ENCODE data around the gene RALB. TPM values are rescaled to one million over a fixed set of nuclear protein-coding genes. Genes with fewer than 3 reads are reported as not detected.

Gene RALB
- total RNA-seq, 4 donors from 2014 or later = 18.9 to 81.0 (median 59.4) TPM

GRCh38 chr2:120299561-120299960 is 46.9 kb downstream of the RALB start:
- Histone ChIP-seq H3K27ac (no peak overlapping the region), H3K27me3 (no peaks in the 10 kb centered on the region), H3K4me1 (no peaks in the 10 kb centered on the region), H3K36me3 (peaks cover 0 to 15% (median 7%) of the 10 kb centered on the region in 4 donors), H3K9me3 (no peaks in the 10 kb centered on the region), H3K4me3 (no peak overlapping the region)
- intact Hi-C loops (cut with DNase I; ENCODE audit: low total_unique reads) (no loop called here), in situ Hi-C loops (cut with MboI; ENCODE audit: low pct_ligation_motif_present in 1 of 4, low pct_unique_long_range_greater_than_20kb in 1 of 4, low sequenced_read_pairs in 3 of 4) (no loop called here)
- no peak for DNase-seq
- WGBS, 2 donors (ENCODE audit: low coverage in 1 of 2) = 95% methylated on average over 6 of the region's 6 CpGs; no CpG with 5 or more reads in 1 of the 2 donors
- no peak for TF ChIP-seq CTCF (IDR thresholded peaks at IDR 0.05)
- no peak for TF ChIP-seq POLR2AphosphoS5 (IDR thresholded peaks at IDR 0.05)
- TF ChIP-seq POLR2A (IDR thresholded peaks at IDR 0.05) = no peak
- no peak for TF ChIP-seq EP300 (IDR thresholded peaks at IDR 0.05; ENCODE audit: low read depth)

GRCh38 chr2:120300385-120300784 is 47.7 kb downstream of the RALB start:
- Histone ChIP-seq H3K4me1 (no peaks in the 10 kb centered on the region), H3K4me3 (no peak overlapping the region), H3K27ac (no peak overlapping the region), H3K27me3 (no peaks in the 10 kb centered on the region), H3K36me3 (peaks cover 0 to 10% (median 3%) of the 10 kb centered on the region in 4 donors), H3K9me3 (no peaks in the 10 kb centered on the region)
- no peak for TF ChIP-seq POLR2AphosphoS5 (IDR thresholded peaks at IDR 0.05)
- no peak for TF ChIP-seq CTCF (IDR thresholded peaks at IDR 0.05)
- TF ChIP-seq POLR2A (IDR thresholded peaks at IDR 0.05) = no peak
- TF ChIP-seq EP300 (IDR thresholded peaks at IDR 0.05; ENCODE audit: low read depth) = no peak
- intact Hi-C loops (cut with DNase I; ENCODE audit: low total_unique reads) = no loop called here
- DNase-seq = no peak
- WGBS, 2 donors (ENCODE audit: low coverage in 1 of 2) = 89 to 100% methylated on average over 1 to 10 of the region's 10 CpGs
- in situ Hi-C loops (cut with MboI; ENCODE audit: low pct_ligation_motif_present in 1 of 4, low pct_unique_long_range_greater_than_20kb in 1 of 4, low sequenced_read_pairs in 3 of 4) = no loop called here

- peaks cover 0 to 10% (median 2%) of the 10 kb centered on the region in 4 donors for H3K36me3 ChIP-seq
- DNase-seq = no peak
- H3K27me3 ChIP-seq = no peaks in the 10 kb centered on the region
- TF ChIP-seq CTCF (IDR thresholded peaks at IDR 0.05) (no peak), POLR2AphosphoS5 (IDR thresholded peaks at IDR 0.05) (no peak), EP300 (IDR thresholded peaks at IDR 0.05; ENCODE audit: low read depth) (no peak), POLR2A (IDR thresholded peaks at IDR 0.05) (no peak)
- H3K27ac ChIP-seq = no peak overlapping the region
- no peaks in the 10 kb centered on the region for H3K9me3 ChIP-seq
- H3K4me1 ChIP-seq = no peaks in the 10 kb centered on the region
- WGBS, 2 donors (ENCODE audit: low coverage in 1 of 2) = 91 to 100% methylated on average over 2 to 5 of the region's 5 CpGs
- no peak overlapping the region for H3K4me3 ChIP-seq
- in situ Hi-C loops (cut with MboI; ENCODE audit: low pct_ligation_motif_present in 1 of 4, low pct_unique_long_range_greater_than_20kb in 1 of 4, low sequenced_read_pairs in 3 of 4) (no loop called here), intact Hi-C loops (cut with DNase I; ENCODE audit: low total_unique reads) (no loop called here)
These were observed 48.6 kb downstream of the RALB start for GRCh38 chr2:120301284-120301683.

GRCh38 chr2:120302301-120302700 is 49.6 kb downstream of the RALB start:
- in situ Hi-C loops (cut with MboI; ENCODE audit: low pct_ligation_motif_present in 1 of 4, low pct_unique_long_range_greater_than_20kb in 1 of 4, low sequenced_read_pairs in 3 of 4) = no loop called here
- Histone ChIP-seq H3K36me3 (peaks cover 0 to 10% (median 2%) of the 10 kb centered on the region in 4 donors), H3K27ac (no peak overlapping the region), H3K9me3 (no peaks in the 10 kb centered on the region), H3K4me3 (no peak overlapping the region), H3K4me1 (no peaks in the 10 kb centered on the region), H3K27me3 (no peaks in the 10 kb centered on the region)
- intact Hi-C loops (cut with DNase I; ENCODE audit: low total_unique reads) = no loop called here
- 91 to 92% methylated on average over 11 to 12 of the region's 12 CpGs for WGBS, 2 donors (ENCODE audit: low coverage in 1 of 2)
- no peak for DNase-seq
- TF ChIP-seq POLR2A (IDR thresholded peaks at IDR 0.05) (no peak), CTCF (IDR thresholded peaks at IDR 0.05) (no peak), EP300 (IDR thresholded peaks at IDR 0.05; ENCODE audit: low read depth) (no peak), POLR2AphosphoS5 (IDR thresholded peaks at IDR 0.05) (no peak)

Data from transverse colon (tissue), 4 donors.